NCI-H2196 treated with DMSO at 0.1 percent for 48 hours (cell line): ENCODE data around the gene LGALS12.
A peak's percentile ranks its signal among the peaks of the same experiment; 100 is the strongest.
"Not testable (repeated sequence)": the region's sequence is repeated elsewhere in the genome, so short reads cannot be mapped to it uniquely, and the experiment has no call there.

ENCODE experiments used
- DNase-seq: peaks from one replicate; lab custom pipeline; 2025; ENCODE audit not compliant: unreplicated experiment; lab: John Stamatoyannopoulos, UW

The LGALS12 gene

GRCh38 chr11:63532799-63533475 is 27.1 kb downstream of the LGALS12 start:
- no peak for DNase-seq

GRCh38 chr11:63534076-63534475 is 28.2 kb downstream of the LGALS12 start:
- no peak for DNase-seq

GRCh38 chr11:63534895-63535461 is 29.1 kb downstream of the LGALS12 start:
- no peak for DNase-seq

GRCh38 chr11:63535734-63536133 is 29.9 kb downstream of the LGALS12 start:
- DNase-seq, result no peak

- peak; percentile 24 for DNase-seq
These were observed 30.9 kb downstream of the LGALS12 start, which contains the start of gene PLAAT4 for GRCh38 chr11:63536669-63537292. Gene PLAAT4 (plus strand): TSS chr11:63536808. CDS start chr11:63536869, 61 bp downstream.

- DNase-seq, result peak; percentile 32
These were observed 31.6 kb downstream of the LGALS12 start for GRCh38 chr11:63537293-63538101.

- not testable (repeated sequence) for DNase-seq
These were observed 36.6 kb downstream of the LGALS12 start for GRCh38 chr11:63542506-63542905.

GRCh38 chr11:63543711-63544110 is 37.8 kb downstream of the LGALS12 start:
- DNase-seq, result no peak

GRCh38 chr11:63547061-63547460 is 41.2 kb downstream of the LGALS12 start:
- DNase-seq, result no peak

- no peak for DNase-seq
These were observed 42.3 kb downstream of the LGALS12 start for GRCh38 chr11:63548178-63548577.

- no peak for DNase-seq
These were observed 43.5 kb downstream of the LGALS12 start for GRCh38 chr11:63549411-63549810.

GRCh38 chr11:63550156-63550700 is 44.3 kb downstream of the LGALS12 start:
- not testable (repeated sequence) for DNase-seq

- DNase-seq, result no peak
These were observed 45.4 kb downstream of the LGALS12 start for GRCh38 chr11:63551091-63551888.

GRCh38 chr11:63551889-63552266 is 46.0 kb downstream of the LGALS12 start:
- DNase-seq, result no peak

GRCh38 chr11:63552921-63553320 is 47.0 kb downstream of the LGALS12 start:
- no peak for DNase-seq

GRCh38 chr11:63553759-63554158 is 47.9 kb downstream of the LGALS12 start:
- DNase-seq, result no peak

- DNase-seq, result no peak
These were observed 49.0 kb downstream of the LGALS12 start for GRCh38 chr11:63554877-63555223.

- DNase-seq, result no peak
These were observed 50.6 kb downstream of the LGALS12 start for GRCh38 chr11:63556404-63557013.

GRCh38 chr11:63557570-63557969 is 51.7 kb downstream of the LGALS12 start:
- DNase-seq, result no peak
